ENCODE results near the gene CTNNAL1.
"Not testable (repeated sequence)": the region's sequence is repeated elsewhere in the genome, so short reads cannot be mapped to it uniquely, and the experiment has no call there.

The CTNNAL1 gene

DNA sequence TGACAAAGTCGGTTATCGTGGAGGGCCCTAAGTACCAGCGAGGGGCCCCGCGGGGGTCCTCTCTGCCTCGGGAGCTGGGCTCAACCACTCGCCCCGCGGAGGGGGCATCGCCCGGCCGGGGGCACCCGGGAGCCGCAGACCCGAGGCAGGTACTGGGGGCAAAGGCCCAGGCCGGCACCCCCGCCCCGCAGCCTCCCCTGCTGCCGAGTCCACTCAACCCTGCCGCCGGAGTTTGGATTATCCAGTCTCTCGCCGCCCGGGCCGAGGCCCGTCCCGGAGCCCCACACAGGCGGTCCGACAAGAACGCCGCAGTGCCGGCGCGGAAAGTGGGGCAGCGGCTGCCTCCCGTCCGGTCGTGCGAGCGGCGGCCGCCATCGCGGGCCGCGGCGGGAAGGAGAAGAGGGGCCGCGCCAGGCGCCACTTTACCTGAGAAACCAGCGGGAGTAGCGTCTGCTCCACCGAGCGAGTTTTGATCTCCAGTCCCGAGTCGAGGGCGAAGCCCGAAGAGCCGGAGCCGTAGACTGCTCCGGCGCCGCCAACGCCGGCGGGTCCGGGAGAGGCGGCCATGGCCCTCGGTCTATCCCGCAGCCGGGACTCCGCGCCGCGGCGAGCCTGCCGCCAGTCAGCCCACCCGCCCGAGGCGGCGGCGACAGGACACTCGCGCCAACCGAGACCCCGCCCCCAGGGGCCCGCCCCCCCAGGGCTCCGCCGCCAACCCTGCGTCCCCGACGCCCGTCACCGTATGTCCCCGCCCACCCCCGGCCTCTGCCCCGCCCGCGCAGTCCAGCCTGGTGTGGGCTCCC is at the start of gene CTNNAL1:
CTNNAL1 (minus strand) TSS at position 624 of the 803 bp plus-strand sequence; CDS start at position 567, 57 bp downstream.
- peak; percentile 70 for DNase-seq (ENCODE audit: low read depth)

GRCh38 chr9:109062543-109062942 is 49.2 kb upstream of the CTNNAL1 start:
- no peak for DNase-seq (ENCODE audit: low read depth)

GRCh38 chr9:109060191-109060590 is 46.9 kb upstream of the CTNNAL1 start:
- no peak for DNase-seq (ENCODE audit: low read depth)

DNA sequence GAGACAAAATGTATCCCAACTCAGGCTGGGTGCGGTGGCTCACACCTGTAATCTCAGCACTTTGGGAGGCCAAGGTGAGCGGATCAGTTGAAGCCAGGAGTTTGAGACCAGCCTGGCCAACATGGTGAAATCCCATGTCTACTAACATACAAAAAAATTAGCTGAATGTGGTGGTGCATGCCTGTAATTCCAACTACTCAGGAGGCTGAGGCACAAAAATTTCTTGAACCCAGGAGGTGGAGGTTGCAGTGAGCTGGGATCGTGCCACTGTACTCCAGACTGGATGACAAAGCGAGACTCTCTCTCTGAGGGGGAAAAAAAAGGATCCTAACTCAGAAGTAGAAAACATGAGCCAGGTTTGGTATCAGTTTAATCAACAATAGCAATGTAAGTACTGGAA is 39.8 kb upstream of the CTNNAL1 start:
- DNase-seq (ENCODE audit: low read depth) = not testable (repeated sequence)

GRCh38 chr9:109052416-109052815 is 39.1 kb upstream of the CTNNAL1 start:
- no peak for DNase-seq (ENCODE audit: low read depth)

DNA sequence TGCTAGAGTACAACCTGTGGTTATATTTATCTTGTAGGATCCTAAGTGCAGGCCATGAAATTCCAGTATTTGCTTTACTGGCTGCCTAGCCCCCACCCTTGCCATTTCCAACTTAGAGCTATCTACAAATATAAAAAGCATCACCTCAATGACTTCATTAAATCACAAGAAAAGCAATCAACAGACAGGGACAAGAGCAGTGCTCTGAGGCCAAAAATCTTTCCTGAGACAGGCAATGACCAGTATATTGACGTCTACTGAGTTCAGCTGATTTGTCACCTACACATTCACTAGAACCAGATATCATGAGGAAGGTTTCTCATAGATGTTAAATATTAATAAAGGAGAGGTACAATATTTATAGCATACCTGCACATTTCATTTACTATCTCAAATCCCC is 38.4 kb upstream of the CTNNAL1 start:
- DNase-seq (ENCODE audit: low read depth) = no peak

DNA sequence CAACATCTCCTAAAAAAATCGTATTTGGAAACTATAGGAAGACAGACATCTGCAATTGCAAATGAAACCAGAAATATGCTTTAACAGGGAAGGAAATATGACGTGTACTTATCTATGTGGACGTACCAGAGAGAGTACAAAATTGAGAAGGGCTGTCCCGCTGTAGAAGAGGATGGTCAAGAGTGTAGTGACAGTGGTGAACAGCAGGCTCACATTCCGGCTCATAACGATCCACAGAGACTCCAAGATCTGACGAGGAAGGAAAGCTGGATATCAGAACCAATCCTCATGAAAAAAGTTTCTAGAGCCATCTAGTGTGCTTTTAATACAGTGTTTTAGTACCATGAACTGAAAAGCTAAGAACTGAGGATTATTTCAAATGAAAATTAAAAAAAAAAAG is 37.1 kb upstream of the CTNNAL1 start:
- DNase-seq (ENCODE audit: low read depth) = no peak

- DNase-seq (ENCODE audit: low read depth) = no peak
These were observed 35.5 kb upstream of the CTNNAL1 start for GRCh38 chr9:109048822-109049221.

GRCh38 chr9:109047259-109047658 is 34.0 kb upstream of the CTNNAL1 start:
- DNase-seq (ENCODE audit: low read depth) = no peak

DNA sequence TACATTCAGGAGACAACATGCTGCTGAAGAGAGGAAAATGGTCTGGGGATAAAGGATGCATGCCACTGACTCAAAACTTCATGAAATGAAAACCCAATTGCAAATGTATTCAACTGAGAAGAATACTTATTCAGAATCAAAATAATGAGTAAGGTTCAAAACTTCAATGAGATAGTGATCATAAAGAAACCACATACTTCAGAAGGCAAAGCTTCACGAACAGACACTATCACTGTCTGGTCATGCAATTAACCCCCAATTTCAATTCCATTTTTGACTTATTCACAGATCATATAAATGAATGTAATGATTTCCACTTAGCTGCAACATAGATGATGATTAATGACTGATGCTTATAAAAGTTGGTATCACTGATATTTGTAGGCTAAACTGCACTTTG is 33.0 kb upstream of the CTNNAL1 start:
- DNase-seq (ENCODE audit: low read depth) = no peak

DNA sequence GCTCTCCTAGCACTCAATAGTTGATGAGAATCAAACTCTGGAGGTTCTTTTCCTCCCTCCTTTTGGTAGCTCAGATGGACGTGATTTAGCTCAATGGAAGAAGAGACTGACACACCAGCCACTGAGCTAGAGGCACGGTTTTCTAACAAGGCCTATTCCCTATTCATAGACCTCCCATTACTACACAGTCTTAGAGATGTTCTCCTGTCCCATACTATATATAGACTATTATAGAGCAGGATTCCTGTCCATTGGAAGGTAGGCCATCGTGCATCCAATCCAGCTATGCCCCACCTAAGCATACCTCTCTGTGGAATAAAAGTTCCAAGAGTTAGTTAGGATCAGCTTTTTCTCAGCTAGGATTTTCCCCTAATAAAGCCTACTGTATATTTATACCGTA is 30.3 kb upstream of the CTNNAL1 start:
- DNase-seq (ENCODE audit: low read depth) = no peak

GRCh38 chr9:109040571-109040970 is 27.3 kb upstream of the CTNNAL1 start:
- DNase-seq (ENCODE audit: low read depth) = no peak

- DNase-seq (ENCODE audit: low read depth) = no peak
These were observed 26.2 kb upstream of the CTNNAL1 start for GRCh38 chr9:109039539-109039938.

GRCh38 chr9:109037946-109038715 is 24.8 kb upstream of the CTNNAL1 start:
- no peak for DNase-seq (ENCODE audit: low read depth)

GRCh38 chr9:109036744-109037680 is 23.7 kb upstream of the CTNNAL1 start:
- DNase-seq (ENCODE audit: low read depth) = no peak

GRCh38 chr9:109035684-109036423 is 22.6 kb upstream of the CTNNAL1 start:
- DNase-seq (ENCODE audit: low read depth) = no peak

GRCh38 chr9:109033941-109034700 is 20.8 kb upstream of the CTNNAL1 start:
- DNase-seq (ENCODE audit: low read depth) = no peak

DNA sequence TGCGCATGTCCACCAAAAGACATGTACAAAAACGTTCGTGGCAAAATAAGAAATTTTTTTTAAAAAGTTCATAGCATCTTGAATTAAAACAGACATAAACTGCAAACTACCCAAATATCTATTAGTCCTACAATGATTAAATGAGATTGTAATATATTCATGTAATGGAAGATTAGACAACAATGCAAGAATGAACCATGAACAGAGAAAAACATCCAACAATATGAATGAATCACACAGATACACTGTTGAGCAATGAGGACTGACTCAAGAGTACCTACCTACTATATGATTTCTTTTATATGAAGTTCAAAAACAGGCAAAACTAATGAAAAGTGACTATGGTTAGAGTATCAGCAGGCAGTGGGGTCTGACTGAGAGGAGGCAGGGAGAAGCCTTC is 17.9 kb upstream of the CTNNAL1 start:
- no peak for DNase-seq (ENCODE audit: low read depth)

DNA sequence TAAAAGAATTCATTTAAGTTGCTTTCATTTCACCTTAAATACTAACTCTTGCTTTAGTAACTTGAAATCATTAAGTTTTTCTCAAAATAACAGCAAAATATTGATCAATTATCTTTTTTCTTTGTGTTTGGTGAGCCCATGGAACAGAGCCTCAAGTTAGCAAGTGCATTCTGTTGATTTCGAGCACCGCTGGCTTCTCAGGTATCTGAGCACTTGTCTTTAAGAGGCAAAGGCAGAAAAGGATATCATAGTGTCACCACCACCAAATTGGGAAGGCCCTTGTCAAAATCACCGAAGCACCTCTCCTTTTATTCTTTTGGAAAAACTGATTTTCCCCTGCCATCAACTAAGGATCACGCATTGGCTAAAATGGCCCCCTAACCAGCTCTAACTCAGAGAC is 17.1 kb upstream of the CTNNAL1 start:
- no peak for DNase-seq (ENCODE audit: low read depth)

- no peak for DNase-seq (ENCODE audit: low read depth)
These were observed 15.2 kb upstream of the CTNNAL1 start for GRCh38 chr9:109028457-109028856.

DNA sequence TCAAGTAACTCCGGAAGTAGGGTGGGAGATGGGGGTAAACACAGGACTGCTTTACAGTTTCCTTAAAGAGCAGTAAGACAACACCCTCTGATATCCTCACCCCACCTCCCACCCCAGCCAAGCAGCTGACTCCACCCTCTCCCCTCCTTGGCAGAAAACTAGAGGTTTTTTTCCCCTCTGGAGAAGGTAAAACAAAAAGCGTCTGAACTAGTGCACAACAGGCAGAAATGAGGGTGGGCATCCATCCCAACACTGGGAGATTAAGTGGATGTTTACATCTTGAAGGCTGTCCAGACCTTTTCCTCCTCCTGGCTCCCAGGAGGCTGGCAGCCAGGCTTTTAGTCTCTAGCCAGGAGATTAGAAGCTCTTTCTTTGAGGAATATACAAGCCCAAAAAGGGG is 13.9 kb upstream of the CTNNAL1 start:
- no peak for DNase-seq (ENCODE audit: low read depth)

Measured in stimulated activated CD8-positive, alpha-beta memory T cell treated with anti-CD3 and anti-CD28 coated beads, Interleukin-12 subunit alpha, Interleukin-12 subunit beta, amount 100 ng/mL, for 1 hour (primary cell).